Transverse colon (tissue), 4 donors: ENCODE results near the gene PRKCH. TPM values are rescaled to one million over a fixed set of nuclear protein-coding genes. Genes with fewer than 3 reads are reported as not detected.

Experiments used
- DNase-seq: peaks from one replicate; pipeline ENCODE4 v3.0.0-alpha.2; 2019
- H3K27ac ChIP-seq, 4 donors: fragments of 200-600 bp; sonication (generic); 2 replicates each; pipeline ENCODE4 v1.5.1; 2016 to 2018; ENCODE audit warnings: inconsistent platforms in 4 of 4
- H3K27me3 ChIP-seq: fragments of 200-600 bp; sonication (generic); 2 replicates; pipeline ENCODE4 v1.5.1; 2017; ENCODE audit warnings: inconsistent platforms
- H3K36me3 ChIP-seq, 4 donors: fragments of 200-600 bp; sonication (generic); 2 replicates each; pipeline ENCODE4 v1.5.1; 2017 to 2019; ENCODE audit warnings: inconsistent platforms in 4 of 4
- H3K4me1 ChIP-seq, 4 donors: fragments of 200-600 bp; sonication (generic); 2 replicates each; pipeline ENCODE4 v1.5.1; 2017 to 2020; ENCODE audit warnings: inconsistent platforms in 4 of 4
- H3K4me3 ChIP-seq, 4 donors: fragments of 200-600 bp; sonication (generic); 1 replicate in 1 of 4; 2 replicates in 3 of 4; pipeline versions ENCODE4 v1.5.1 to v1.6.1; 2017 to 2019; ENCODE audit warnings: inconsistent platforms in 4 of 4
- H3K9me3 ChIP-seq, 2 donors: fragments of 200-600 bp; sonication (generic); 2 replicates each; pipeline ENCODE4 v1.5.1; 2017 to 2019; ENCODE audit warnings: inconsistent platforms in 2 of 2
- EP300 ChIP-seq: sonication (generic); formaldehyde crosslinking; IDR thresholded peaks from one replicate; pipeline ENCODE4 v1.6.1; 2017; ENCODE audit warnings: antibody characterized with exemption, low read depth
- POLR2A ChIP-seq: fragments of 450-650 bp; IDR thresholded peaks from one replicate; pipeline ENCODE4 v1.6.1; 2016; ENCODE audit warnings: antibody characterized with exemption, mild to moderate bottlenecking, moderate library complexity
- POLR2AphosphoS5 ChIP-seq, 3 donors: sonication (generic); formaldehyde crosslinking; IDR thresholded peaks; one replicate each; pipeline ENCODE4 v1.6.1; 2016; ENCODE audit warnings: antibody characterized with exemption in 3 of 3
- WGBS, 2 donors: methylation state at CpG; one replicate each; pipeline ENCODE4 v1.1.5; 2018; ENCODE audit warnings: low coverage in 1 of 2; 5-methylcytosine and 5-hydroxymethylcytosine counted together
- in situ Hi-C, 4 donors: fragments of 200-750 bp; cut with MboI; loops; one replicate each; pipeline versions ENCODE4 v1.15.0 to v1.15.1; 2017; ENCODE audit warnings: low sequenced_read_pairs in 3 of 4, low pct_ligation_motif_present in 1 of 4, low pct_unique_long_range_greater_than_20kb in 1 of 4
- intact Hi-C: fragments of 100-400 bp; cut with DNase I; formaldehyde crosslinking; loops from one replicate; pipeline ENCODE4 v1.15.1; 2023; ENCODE audit warnings: low total_unique reads
- total RNA-seq, 4 donors: library from RNA; depleted of rRNA; stranded (reverse); fragments of >200 nt; gene quantifications; one replicate each; pipeline ENCODE4 v1.1.0, GENCODE V29; 2016
- TF ChIP-seq, protein P1 (sequence below), 5 experiments: fragments of 200-600 bp in 3 of 5; fragments of 450-650 bp in 2 of 5; sonication (generic) in 3 of 5; IDR thresholded peaks; 1 replicate in 2 of 5; 2 replicates in 3 of 5; pipeline ENCODE4 v1.5.1; 2016 to 2017; ENCODE audit warnings: antibody characterized with exemption in 5 of 5, inconsistent platforms in 3 of 5, mild to moderate bottlenecking in 2 of 5, moderate library complexity in 1 of 5

PRKCH gene
- total RNA-seq, 4 donors from 2014 or later, result 12.4 to 38.9 (median 27.0) TPM

DNA sequence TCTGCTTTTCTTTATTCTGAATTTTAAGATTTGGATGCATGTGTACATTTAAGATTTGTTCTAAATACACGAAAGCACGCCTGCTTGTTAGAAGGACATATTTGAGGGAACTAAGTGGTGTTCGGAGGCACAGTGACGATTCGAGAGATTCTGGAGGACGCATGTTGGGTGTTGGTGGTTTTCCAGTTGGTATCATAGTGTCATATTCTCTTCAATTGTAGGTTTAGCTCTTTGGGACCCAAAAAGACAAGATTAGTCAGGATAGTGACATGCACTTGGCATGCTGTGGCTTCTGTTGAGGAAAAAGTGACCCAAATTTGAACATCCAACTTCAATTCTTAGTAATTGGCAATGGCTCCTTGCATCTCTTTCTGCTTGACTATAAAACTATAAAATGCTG, 30.1 kb downstream of the PRKCH start:
- intact Hi-C loops (no loop called here), in situ Hi-C loops (no loop called here)
- TF ChIP-seq POLR2A (no peak), POLR2AphosphoS5 (IDR thresholded peaks at IDR 0.05) (no peak), EP300 (no peak)
- TF ChIP-seq, protein P1, sequence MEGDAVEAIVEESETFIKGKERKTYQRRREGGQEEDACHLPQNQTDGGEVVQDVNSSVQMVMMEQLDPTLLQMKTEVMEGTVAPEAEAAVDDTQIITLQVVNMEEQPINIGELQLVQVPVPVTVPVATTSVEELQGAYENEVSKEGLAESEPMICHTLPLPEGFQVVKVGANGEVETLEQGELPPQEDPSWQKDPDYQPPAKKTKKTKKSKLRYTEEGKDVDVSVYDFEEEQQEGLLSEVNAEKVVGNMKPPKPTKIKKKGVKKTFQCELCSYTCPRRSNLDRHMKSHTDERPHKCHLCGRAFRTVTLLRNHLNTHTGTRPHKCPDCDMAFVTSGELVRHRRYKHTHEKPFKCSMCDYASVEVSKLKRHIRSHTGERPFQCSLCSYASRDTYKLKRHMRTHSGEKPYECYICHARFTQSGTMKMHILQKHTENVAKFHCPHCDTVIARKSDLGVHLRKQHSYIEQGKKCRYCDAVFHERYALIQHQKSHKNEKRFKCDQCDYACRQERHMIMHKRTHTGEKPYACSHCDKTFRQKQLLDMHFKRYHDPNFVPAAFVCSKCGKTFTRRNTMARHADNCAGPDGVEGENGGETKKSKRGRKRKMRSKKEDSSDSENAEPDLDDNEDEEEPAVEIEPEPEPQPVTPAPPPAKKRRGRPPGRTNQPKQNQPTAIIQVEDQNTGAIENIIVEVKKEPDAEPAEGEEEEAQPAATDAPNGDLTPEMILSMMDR (IDR thresholded peaks at IDR 0.05), result no peak
- no peak for DNase-seq
- 92 to 93% methylated on average over 6 of the region's 6 CpGs for WGBS, 2 donors
- no peak overlapping the region for H3K4me3 ChIP-seq
- H3K27me3 ChIP-seq, result no peaks in the 10 kb centered on the region
- no peaks in the 10 kb centered on the region for H3K4me1 ChIP-seq
- no peaks in the 10 kb centered on the region for H3K9me3 ChIP-seq
- no peaks in the 10 kb centered on the region for H3K36me3 ChIP-seq
- H3K27ac ChIP-seq, result no peak overlapping the region

DNA sequence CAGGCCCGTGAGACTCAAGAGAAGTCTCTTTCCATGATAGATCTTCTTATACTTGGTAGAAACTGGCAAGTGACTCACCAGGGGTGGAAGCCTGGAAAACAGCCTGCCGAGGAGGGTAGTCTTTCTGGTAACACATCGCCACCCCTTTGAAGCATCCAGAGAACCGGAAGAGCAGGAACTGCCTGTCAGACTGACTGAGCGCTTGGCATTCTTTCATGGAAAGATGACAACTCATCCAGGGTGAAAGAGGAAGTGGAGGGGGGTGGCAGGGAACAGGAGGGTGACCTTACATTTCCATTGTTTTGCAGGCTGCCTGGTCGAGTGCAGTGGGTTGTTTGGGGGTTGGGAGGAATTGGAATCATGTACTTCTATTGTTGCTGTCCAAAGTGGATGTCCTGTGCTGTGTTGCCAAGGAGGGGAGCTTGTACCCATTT, 34.5 kb downstream of the PRKCH start:
- H3K9me3 ChIP-seq, result no peaks in the 10 kb centered on the region
- H3K4me1 ChIP-seq, result no peaks in the 10 kb centered on the region
- WGBS, 2 donors, result 60 to 61% methylated on average over 5 to 6 of the region's 6 CpGs
- H3K36me3 ChIP-seq, result no peaks in the 10 kb centered on the region
- H3K27me3 ChIP-seq, result no peaks in the 10 kb centered on the region
- H3K4me3 ChIP-seq, result no peak overlapping the region
- in situ Hi-C loops, result no loop called here
- H3K27ac ChIP-seq, result no peak overlapping the region
- peak in 1 of 3 donors; percentile 22 for TF ChIP-seq POLR2AphosphoS5 (IDR thresholded peaks at IDR 0.05)
- TF ChIP-seq POLR2A, result no peak
- no peak for TF ChIP-seq EP300
- no peak for DNase-seq
- intact Hi-C loops, result no loop called here

DNA sequence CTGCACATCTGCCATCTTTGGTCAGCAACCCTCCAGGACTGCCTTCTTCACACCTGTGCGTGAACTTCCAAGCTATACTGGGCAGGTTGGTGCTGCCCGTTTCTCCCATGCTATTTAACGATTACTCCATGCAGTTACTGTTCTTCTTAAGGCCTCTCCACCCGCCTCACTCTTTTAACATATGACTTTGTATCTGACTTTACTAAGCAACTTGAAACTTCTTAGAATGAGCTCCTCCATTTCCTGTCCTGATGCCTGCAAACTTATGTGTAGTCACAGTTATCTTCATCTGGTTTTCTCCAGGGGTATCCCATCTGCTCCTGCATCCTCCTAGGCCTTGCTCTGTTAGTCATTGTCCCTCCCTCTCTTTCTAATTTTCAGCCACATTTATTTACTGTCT, 35.7 kb downstream of the PRKCH start:
- TF ChIP-seq, protein P1 (IDR thresholded peaks at IDR 0.05), result no peak
- TF ChIP-seq POLR2AphosphoS5 (IDR thresholded peaks at IDR 0.05), result no peak
- TF ChIP-seq EP300, result no peak
- no peak for TF ChIP-seq POLR2A
- Histone ChIP-seq H3K27me3 (no peaks in the 10 kb centered on the region), H3K9me3 (no peaks in the 10 kb centered on the region), H3K27ac (no peak overlapping the region), H3K4me3 (no peak overlapping the region), H3K4me1 (no peaks in the 10 kb centered on the region), H3K36me3 (no peaks in the 10 kb centered on the region)
- in situ Hi-C loops, result no loop called here
- intact Hi-C loops, result no loop called here
- 80 to 92% methylated on average over 2 to 4 of the region's 4 CpGs for WGBS, 2 donors
- DNase-seq, result no peak

DNA sequence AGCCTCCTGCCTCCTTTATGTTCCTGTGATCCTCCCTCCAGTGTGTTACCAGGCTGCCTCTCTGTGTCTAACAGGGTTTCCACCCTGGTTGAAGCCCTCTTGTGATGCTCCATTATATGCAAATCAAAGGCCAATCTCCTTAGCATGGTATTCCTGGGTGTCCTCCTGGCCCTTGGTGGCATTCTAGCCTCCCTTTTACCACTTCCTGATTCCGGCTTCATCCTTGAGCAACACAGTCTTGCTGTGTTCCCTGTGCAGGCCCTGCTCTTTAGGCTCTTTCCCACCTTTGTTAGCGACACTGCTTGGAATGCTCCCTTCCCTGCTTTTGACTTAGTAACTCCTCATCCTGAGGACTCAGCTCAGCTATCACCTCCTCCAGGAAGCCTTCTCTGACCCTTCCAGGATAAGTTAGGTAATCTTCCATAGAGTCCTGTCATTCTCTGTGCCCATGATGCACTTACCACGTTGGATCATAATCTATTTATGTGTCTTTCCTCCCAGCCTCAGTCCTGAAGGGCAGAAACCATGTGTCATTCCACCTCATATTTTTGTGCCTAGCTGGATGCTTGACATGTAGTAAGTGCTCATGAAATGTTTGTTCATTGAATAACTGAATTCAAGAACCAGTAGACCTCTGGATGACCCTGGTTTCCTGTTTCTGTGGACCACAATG, 37.3 kb downstream of the PRKCH start:
- intact Hi-C loops, result no loop called here
- Histone ChIP-seq H3K27me3 (no peaks in the 10 kb centered on the region), H3K9me3 (no peaks in the 10 kb centered on the region), H3K4me3 (no peak overlapping the region), H3K36me3 (no peaks in the 10 kb centered on the region), H3K4me1 (no peaks in the 10 kb centered on the region), H3K27ac (no peak overlapping the region)
- DNase-seq, result no peak
- in situ Hi-C loops, result no loop called here
- TF ChIP-seq, protein P1 (IDR thresholded peaks at IDR 0.05), result no peak
- TF ChIP-seq POLR2A, result no peak
- no peak for TF ChIP-seq EP300
- TF ChIP-seq POLR2AphosphoS5 (IDR thresholded peaks at IDR 0.05), result no peak
- WGBS, 2 donors, result 77 to 83% methylated on average over 3 of the region's 3 CpGs
